Measurements from ENCODE around the gene MAL.

MAL gene

DNA sequence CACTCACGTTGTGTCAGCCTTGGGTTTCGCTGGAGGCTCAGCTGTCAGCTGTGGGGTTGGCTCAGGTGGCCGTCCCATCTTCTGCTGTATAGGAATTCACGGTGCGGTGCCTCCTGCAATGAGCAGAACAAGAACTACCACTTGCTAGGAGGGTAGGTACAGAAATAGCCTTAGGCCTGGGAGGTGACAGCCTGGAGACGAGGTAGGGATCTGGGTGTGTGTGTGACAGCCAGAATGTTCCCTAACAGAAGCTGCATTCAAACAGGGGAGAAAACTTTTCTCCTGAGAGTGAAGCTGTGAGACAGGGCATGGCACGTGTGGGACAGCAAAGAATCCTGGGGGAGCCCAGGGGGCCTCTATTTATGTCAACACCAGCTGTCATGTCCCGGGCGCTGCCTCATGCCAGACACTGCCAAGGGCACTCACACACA, 8.4 kb upstream of the MAL start:
- no peak for DNase-seq

DNA sequence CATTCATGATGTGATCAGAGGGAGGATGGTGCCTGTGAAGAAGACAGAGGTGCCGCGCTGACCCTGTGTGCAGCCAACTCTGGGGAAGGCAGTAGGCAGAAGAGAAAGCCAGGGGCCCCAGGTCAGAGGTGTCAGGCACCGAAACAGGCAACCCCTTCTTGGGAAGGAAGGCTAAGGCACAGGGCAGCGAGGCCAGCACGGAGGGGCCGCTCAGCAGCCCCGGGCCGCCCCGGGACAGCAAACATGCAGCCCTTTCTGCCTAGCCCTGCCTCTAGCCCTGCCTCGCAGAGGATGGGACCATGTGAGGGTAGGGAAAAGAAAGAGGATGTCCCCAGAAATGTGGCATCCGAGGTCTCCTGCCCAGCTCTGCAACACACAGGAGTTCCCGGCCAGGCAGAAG, 7.7 kb upstream of the MAL start:
- DNase-seq, result no peak

DNA sequence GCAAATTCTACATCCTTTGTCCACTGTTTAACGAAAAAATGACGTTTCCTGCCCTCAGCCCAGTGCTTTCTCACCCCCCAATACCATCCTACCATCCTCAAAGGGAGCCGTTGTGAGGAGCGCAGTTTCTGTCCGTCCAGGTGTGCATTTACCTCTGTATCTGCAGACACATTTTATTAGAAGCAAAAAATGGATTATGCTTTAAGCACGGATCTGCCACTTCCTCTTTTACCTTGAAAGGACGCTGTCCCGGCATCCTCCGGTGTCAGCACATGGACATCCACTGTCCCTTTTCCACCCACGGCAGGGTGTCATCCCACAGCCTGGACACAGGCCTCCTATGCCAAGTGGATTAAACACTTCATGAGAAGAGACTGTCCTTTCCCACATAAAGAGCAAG, 7.2 kb upstream of the MAL start:
- no peak for DNase-seq

DNA sequence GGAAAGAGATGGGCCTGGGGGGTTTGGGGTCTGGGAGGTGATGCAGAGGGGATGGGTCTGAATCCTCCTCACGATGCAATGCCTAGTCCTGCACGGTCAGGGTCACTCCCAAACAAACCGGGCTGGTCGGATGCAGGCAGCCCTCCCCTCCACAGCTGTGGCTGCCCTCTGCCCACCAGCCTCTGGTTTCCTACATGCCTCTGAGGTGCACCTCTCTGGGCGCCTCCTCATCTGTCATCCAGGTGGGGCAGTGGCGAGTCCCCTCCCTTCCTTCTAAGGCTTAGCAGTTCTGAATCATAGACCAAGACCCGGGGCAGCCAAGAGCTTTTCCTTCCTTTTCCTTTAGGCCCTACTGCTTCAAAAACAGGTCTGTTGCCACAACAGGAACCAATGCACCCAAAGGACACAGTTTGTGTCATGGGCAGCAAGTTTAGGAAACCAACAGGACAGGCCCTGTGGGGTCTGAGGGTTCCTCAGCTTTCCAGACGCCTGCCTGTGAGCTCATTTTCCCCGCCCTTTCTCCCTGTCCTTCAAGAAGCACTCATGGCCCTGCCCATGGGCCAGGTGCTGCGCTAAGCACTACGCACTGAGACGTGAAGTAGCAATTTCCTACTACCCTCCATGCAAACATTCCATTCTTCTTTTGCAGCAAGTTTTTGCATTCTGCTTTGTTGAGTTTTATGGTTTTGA, 6.5 kb upstream of the MAL start:
- DNase-seq, result no peak

DNA sequence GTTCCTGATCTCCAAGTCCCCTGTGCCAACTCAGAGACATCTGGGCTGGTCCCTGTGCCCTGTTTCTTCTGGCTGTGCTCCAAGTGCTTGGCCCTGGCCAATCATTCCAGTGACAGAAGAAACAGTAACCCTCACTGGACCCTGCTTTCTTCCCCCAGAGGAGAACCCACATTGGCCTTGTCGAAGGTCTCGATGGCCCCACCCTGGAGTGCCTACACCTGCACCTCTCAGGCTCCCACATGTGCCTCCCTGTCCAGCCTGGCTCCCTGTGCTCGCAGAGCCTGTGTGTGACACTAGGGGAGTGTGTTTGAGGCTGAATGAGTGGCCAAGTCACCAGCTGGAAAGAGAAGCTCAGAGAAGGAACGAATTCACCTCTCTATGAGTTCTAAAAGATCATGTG, 5.9 kb upstream of the MAL start:
- no peak for DNase-seq

DNA sequence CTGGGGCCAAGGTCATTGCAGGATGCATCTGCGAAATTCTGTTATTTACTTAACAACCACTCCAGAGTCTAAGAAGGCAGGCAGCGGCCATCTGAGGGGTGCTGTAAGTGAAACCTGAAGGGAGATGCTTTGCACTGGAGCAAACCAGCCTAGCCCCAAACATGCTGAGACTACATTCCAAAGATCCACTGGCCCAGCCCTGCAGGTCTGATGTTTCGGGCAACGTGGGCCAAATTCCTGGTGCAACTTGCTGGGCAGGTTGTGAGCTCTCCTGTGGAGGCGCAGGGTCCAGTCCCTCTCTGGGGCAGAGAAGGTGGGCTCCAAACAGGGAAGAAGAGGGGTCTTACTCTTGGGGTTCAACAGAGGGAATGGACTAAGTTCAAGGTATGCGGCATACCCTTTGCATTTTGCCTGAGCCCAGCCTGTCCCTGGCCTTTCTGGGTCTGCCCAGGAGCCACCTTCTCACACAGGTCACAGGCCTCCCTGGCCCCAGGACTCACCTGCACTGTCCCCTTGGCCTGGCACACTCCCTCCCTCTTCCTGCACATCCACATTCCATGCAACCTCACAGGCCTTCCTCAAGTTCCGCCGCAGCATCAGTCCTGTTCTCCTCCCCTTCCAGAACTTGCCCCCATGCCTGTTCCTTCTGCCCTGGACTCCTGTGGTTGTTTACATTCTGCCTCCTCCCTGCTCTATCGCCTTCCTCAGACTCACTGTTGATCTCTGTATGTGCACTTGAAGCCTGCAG, 5.1 kb upstream of the MAL start:
- no peak for DNase-seq

DNA sequence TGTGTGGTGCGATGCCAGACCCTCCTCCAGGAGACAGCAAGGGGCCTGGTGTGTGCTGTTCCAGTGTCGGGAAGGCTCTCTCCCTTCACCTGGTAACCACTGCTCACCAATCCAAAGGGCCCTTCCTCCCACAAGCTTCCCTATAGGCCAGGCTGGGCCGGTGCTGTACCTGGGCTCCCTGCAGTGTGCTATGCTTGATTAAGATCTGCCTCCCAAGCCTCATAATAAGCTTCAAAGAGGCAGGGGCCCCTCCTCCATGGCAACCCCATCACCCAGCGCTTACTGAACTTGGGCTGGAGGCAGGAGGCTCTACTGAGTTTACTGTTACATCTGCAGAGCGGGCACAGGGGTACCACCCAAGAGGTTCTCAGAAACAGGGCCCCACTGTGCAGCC, 4.5 kb upstream of the MAL start:
- DNase-seq, result no peak

DNA sequence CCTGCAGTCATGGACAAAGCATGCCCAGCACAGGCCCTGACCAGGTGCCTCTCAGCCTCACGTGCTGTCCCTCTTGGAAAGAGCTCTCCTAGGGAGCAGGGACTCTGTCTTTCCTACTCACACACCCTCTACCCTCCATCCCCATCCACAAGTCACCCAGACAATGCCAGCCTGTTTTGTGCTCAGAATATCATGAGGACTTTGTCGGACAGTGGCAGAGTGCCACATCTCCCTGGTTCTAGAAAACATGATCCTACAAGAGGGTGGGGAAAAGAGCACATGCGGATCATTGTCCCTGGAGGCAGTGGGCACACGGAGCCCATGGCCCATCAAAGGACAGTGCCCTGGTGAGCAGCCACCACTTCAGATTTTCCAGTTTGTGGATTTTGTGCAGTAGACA, 3.7 kb upstream of the MAL start:
- DNase-seq, result no peak

DNA sequence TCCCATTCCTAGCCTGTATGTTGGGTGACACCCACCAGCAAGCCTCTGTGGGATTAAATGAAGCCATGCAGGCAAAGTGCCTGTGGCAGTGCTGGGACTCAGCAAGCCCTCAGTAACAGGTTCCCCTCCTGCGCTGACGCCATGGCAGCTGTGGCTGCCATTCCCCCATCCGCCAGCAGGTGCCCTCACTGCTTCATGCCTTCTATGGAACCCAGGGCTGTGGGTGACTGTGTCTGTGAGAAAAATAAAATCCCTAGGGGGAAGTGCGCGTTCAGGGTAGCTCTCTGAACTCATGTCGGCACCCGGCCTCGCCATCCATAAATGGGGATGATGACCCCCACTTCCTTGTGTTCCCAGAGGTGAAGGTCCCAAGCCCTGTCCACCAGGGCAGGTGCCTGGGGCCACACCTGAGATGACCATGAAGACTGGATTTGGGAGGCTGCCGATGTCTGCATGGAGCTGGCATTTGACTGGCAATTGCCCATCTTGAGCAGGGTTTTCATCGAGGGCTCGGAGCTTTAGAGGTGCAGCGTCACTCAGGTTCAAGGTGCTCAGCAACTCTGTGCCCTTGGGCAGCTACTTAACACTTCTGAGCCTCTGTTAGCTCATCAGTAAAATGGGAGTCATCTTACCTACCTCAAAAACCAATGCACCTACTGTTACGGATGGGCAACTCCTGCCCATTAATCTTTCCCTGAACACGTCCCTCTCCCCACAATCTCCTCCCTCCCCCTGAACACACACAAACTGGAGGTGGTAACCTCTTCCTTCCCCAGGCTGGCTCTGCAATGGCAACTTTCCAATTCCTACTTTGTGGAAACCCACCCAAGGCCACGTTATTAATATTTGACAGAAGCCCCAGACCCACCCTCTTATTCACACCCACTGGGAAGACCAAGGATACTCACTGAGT, 2.9 kb upstream of the MAL start:
- peak; percentile 42 for DNase-seq

DNA sequence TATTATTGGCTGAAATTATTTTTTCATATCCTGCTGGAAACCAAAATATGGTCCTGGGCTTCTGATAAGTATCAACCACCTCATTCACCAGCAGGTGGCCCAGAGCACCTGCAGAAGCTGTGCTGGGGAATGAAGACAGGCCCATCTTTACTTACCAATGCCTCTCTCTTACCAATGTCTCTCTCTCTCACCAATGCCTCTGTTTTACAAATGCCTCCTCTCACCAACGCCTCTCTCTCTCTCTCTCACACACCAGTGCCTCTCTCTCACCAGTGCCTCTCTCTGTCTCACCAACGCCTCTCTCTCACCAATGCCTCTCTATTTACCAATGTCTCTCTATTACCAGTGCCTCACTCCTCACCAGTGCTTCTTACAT, 2.3 kb upstream of the MAL start:
- DNase-seq, result no peak

DNA sequence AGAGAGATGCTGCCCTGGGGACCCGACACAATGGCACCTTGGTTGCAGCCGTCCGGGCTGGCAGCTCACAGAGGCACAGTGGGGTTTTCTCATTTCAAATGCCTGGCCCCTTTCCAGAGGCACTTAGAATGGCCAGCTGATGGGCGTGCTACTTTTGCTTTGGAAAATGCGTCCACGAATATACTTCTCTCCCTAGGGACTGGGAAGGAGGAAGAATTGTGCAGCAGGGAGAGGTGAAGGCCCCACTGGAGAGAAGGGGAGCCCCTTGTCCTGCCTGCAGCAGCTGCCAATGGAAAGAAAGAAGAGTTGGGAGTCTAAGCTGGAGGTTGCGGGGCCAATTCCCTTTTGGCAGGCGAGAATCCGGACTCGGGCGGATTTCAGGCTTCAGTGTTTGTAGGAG, 1.1 kb upstream of the MAL start:
- no peak for DNase-seq

DNA sequence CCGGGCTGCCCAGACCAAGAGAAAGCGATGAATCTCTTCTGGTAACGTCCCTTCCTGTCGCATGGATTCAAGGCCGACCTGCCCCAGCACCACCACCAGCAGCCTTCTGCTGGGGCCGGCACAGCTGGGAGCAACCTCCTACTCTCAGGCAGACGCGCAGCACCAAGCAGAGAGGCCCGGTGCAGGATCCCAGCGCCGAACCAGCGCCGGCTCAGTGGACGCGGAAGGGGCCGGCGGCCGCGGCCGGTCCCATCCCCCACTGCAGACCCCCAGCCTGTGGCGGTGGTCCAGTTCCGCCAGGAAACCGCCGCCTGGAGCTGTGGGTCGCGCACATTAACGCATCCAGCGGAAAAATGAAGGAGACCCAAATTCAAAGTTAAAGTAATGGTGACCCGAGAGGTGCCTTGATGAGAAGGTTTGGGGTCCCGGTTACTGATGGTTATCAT, 525 bp upstream of the MAL start:
- no peak for DNase-seq

DNA sequence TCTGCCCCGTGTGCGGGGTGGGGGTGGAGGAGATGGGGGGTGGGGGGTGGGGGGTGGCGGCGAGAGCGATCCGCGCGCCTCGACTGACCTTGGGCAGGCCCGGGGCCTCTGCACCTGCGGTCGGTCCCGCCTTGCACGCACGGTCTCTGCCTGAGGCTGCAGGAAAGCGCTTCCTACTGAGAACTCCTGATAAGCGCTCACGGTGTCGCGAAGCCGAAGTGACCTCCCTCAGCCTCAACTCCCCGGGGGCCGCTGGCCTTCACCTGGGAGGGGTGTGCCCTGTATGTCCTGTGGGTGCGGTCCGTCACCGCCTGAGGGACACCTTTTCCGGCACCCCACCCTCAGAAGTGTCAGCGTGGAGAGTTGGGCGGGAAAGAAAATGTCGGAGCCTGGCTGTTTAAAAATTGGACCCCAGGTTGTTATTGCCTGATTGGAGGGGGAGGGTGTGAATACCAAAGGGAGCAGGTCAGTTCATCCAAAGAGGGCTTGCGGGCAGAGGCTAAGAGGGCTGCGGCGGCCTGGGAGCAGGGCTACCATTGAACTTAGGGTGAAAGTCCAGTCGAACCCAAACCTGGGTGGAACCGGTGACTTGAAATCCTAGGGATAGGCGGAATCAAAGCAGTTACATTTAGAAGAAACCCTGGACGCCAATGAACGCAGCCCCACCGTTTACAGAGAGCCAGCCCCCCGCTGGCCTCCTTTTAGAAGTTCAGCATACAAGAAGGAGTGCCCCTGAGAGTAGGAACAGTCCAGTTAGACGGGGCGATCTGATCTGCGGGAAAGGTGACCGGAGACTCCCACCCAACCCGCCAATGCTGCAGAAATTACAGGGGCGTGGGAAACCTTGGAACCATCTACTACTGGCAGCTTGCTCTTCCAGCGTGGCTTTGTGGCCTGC, 1.2 kb downstream of the MAL start:
- DNase-seq, result no peak

DNA sequence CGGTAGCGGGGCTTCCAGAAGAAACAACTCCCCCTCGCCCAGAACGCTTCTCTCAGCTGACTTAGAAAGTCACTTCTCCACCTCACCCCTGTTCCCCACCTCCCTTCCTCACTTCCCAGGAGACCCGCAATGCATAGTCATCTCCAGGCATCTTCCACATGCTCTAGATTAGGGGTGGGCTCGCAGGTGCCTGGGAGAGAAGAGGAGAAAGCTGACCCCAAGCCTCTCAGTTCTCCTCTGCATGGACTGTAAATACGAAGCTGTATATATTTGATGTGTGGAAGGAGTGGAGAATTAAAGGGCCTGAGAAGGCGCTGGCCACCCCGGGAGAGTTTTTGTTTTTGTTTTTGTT, 1.8 kb downstream of the MAL start:
- DNase-seq, result no peak

DNA sequence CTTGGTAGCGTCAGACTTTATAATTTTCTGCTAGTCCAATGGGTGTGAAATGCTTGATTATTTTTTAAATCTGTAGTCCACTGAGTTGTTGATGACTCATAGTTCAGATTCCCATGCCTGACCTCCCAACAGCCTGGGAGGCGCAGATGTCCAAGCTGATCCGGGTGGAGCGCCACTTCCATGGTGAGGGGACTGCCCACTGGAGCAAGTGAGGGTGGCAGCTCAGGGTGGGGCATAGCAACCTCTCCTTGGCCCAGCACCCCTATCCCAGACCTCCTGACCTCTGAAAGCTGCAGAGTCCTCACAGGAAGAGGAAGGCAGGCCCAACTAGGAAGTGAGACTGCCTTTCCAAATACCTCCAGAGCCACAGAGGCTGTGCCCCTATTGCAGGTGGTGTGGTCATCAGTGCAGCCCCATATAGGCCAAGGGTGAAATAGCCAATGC, 4.4 kb downstream of the MAL start:
- no peak for DNase-seq

DNA sequence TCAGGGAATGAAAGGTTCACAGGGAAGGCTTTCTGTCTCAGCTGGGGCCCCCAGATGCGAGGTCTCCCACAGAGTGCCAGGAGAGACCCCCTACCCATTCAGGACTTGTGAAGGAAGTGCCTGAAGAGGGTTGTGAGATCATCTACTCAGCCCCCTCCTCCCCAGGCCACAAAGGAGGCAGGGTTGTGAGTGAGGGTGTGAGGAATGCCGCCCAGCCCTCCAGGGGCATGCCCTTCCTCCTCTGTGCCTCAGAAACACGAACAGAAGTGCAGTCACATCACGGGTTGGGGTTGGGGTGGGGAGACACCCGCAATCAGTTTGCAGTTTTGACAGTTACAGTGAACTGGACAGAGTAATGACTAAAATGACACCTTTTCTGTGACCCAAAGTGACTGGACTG, 5.0 kb downstream of the MAL start:
- no peak for DNase-seq

DNA sequence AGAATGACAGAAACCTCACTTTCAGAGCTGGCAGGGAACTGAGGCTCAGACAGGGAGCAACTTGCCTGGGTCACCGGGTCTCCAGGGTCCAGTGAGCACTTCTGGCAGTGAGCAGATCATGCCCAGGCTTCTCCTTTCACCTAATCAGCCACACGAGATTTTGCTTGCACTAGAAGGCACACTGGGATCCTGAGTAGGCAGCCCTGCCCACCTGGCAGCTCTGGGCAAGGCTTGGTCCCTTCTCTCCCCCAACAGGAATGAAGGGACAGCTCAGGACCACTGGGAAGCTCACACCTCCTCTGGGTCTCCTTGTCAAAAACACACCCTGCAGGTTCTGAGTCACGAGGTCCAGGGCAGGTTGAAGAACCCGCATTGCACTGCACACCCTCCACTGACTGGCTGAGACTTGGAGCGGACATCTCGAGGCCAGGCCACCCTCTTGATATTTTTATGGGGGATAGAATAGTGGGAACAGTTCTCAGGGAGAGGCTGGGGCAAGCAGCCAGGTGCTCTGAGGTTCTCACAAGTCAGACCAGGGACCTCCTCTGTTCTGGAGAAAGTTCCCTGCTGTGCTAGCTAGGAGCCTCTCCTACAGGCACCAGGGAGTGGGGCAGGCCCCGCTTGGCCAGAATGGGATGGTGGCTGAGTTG, 5.7 kb downstream of the MAL start:
- no peak for DNase-seq

DNA sequence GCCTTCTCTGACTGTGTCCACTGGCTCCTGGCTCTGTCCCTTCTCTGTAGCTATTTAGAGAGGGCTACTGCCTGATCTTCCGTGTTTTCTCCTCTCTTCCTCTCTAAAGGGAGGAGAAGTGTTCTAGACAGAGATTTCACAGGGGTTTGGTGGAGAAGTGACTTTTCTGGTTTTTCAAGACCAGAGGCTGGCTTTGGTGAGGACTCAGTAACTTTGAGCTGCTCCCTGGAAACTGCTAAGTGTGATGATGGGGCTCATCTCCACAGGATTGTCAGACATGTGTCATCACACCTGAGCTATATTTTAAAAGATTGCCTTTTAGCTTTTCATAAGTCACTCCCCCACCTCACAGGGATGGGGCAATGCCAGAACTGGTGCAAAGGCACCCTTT, 6.2 kb downstream of the MAL start:
- DNase-seq, result no peak

DNA sequence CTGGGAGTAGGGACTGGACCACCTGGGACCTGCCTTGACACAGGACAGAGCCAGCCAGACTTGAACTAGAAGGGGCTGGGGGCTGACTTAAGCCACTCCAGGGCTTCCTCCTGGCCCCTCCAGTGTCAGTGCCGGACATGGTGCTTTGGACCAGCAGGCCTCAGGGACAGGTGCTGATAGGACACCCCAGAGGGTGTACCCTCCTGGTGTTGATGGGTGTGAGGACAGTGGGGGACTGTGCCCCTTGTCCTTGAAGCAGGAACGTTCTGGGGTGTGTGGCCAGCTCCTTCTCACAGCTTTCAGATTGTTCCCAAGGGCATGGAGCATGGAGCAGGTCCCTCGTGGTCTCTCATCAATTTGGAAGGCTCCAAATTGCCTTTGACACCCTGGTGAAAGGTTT, 6.8 kb downstream of the MAL start:
- no peak for DNase-seq

DNA sequence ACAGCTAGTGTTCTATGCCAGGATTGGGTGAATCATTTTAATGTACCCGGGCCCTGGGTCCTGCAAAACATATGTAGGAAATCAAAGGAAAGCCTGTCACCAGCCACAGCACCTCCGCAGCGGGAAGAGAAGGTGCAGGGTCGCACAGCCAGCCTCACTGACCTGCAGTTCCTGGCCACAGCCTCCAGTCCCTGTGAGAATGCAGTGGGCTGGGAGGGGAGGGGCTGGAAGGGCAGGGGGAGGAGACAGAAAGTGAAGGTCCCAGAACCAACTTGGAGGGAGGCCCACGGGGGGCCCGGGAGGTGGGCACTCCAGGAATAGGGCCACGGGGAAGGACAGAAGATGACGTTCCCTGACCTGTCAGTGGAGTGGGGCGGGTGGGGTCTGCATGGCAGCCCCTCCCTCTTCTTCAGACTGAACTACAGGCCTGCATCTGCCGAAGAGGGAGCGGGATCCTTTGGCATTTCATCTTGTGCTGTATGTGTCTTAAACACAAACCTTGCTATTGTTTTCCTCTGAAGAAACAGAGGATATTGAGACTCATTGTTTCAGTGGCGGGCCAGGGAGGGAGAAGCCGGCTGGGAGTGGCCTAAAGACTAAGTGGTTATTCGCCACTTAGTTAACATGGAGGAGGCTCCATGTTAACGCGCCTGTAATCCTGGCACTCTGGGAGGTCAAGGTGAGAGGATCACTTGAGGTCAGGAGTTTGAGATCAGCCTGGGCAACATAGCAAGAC, 7.5 kb downstream of the MAL start:
- no peak for DNase-seq

DNA sequence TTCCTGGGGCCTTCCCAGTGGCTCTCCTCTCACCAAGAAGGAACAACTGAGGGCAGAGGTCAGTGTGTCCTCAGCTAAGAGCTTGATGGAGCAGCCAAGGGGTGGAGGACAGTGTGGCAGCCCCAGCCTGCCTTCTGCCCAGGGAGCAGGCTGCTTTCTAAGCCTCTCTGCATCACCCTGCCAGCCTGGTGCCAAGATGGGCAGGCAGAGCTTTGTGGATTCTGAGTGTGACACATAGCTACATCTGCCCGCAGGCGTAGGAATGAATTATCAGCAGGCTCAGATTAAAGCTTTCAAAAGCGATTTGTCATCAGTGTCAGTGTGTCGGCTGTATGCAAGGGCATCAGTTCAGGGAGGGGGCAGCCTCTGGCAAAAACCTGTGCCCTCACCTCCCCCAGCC, 8.7 kb downstream of the MAL start:
- DNase-seq, result no peak

Data from fibroblast of skin of back (primary cell).